PC-3 (cell line): Measurements from ENCODE around the gene FCRL5.

Source experiments
- CTCF ChIP-seq: fragments of 300-600 bp; sonication (generic); conservative IDR thresholded peaks from 2 replicates; pipeline ENCODE4 v1.5.1; 2017; ENCODE audit warnings: antibody characterized with exemption, low read depth, mild to moderate bottlenecking, low read length
- EZH2phosphoT487 ChIP-seq: fragments of 300-600 bp; sonication (generic); IDR thresholded peaks from 2 replicates; pipeline ENCODE4 v1.6.1; 2018; ENCODE audit warnings: mild to moderate bottlenecking, antibody characterized with exemption, low read length, borderline replicate concordance

GRCh38 chr1:157487096-157487495 lies 65.2 kb downstream of the FCRL5 start:
- no peak for TF ChIP-seq CTCF
- no peak for TF ChIP-seq EZH2phosphoT487
